Bone marrow (tissue), 2 donors: Measurements from ENCODE around the gene RBBP5.

Experiments
- DNase-seq, 2 donors: peaks; one replicate each; lab custom pipeline; 2025; lab: John Stamatoyannopoulos, UW

The RBBP5 gene

GRCh38 chr1:205133287-205133686, 11.5 kb upstream of the RBBP5 start:
- no peak for DNase-seq

- no peak for DNase-seq
Measured at GRCh38 chr1:205129447-205130029, 7.8 kb upstream of the RBBP5 start.

GRCh38 chr1:205128050-205128449, 6.3 kb upstream of the RBBP5 start:
- no peak for DNase-seq

GRCh38 chr1:205127646-205128045, 5.9 kb upstream of the RBBP5 start:
- no peak for DNase-seq

- DNase-seq = peak in 1 of 2 donors; percentile 14
Measured at GRCh38 chr1:205124726-205125125, 2.9 kb upstream of the RBBP5 start.

GRCh38 chr1:205122489-205122882, 708 bp upstream of the RBBP5 start:
- no peak for DNase-seq

GRCh38 chr1:205118752-205119151, 3.0 kb downstream of the RBBP5 start:
- DNase-seq = no peak

GRCh38 chr1:205111354-205111753, 10.4 kb downstream of the RBBP5 start:
- DNase-seq = no peak

- no peak for DNase-seq
Measured at GRCh38 chr1:205109711-205110110, 12.1 kb downstream of the RBBP5 start.

- DNase-seq = no peak
Measured at GRCh38 chr1:205109269-205109668, 12.5 kb downstream of the RBBP5 start.

- no peak for DNase-seq
Measured at GRCh38 chr1:205108464-205108863, 13.3 kb downstream of the RBBP5 start.

- no peak for DNase-seq
Measured at GRCh38 chr1:205107327-205107726, 14.5 kb downstream of the RBBP5 start.

- no peak for DNase-seq
Measured at GRCh38 chr1:205102404-205102803, 19.4 kb downstream of the RBBP5 start.

- DNase-seq = no peak
Measured at GRCh38 chr1:205098242-205098641, 23.5 kb downstream of the RBBP5 start.

GRCh38 chr1:205095422-205095821, 26.4 kb downstream of the RBBP5 start:
- no peak for DNase-seq

- no peak for DNase-seq
Measured at GRCh38 chr1:205091043-205091740, 30.6 kb downstream of the RBBP5 start.

GRCh38 chr1:205088341-205088740, 33.4 kb downstream of the RBBP5 start:
- no peak for DNase-seq

- no peak for DNase-seq
Measured at GRCh38 chr1:205084360-205084759, 37.4 kb downstream of the RBBP5 start, which contains the start of gene TMEM81. Gene TMEM81 (minus strand): TSS chr1:205084460. CDS start chr1:205084320, 140 bp downstream.

GRCh38 chr1:205082431-205082830, 39.3 kb downstream of the RBBP5 start:
- DNase-seq = no peak

- no peak for DNase-seq
Measured at GRCh38 chr1:205077934-205078311, 43.9 kb downstream of the RBBP5 start.

- DNase-seq = no peak
Measured at GRCh38 chr1:205077158-205077933, 44.4 kb downstream of the RBBP5 start.

GRCh38 chr1:205076245-205076761, 45.5 kb downstream of the RBBP5 start:
- DNase-seq = no peak

GRCh38 chr1:205075642-205076155, 46.1 kb downstream of the RBBP5 start:
- no peak for DNase-seq
